Gastrocnemius medialis (tissue), 4 donors: ENCODE results near the gene BAIAP2L2.

Experiments
- POLR2A ChIP-seq, 2 donors: fragments of 450-650 bp; IDR thresholded peaks; one replicate each; pipeline ENCODE4 v1.6.1; 2017; ENCODE audit warnings: antibody characterized with exemption in 2 of 2, mild to moderate bottlenecking in 2 of 2, moderate library complexity in 2 of 2
- TF ChIP-seq, protein P1 (sequence below), 5 experiments: fragments of 450-650 bp in 3 of 5; fragments of 200-600 bp in 2 of 5; sonication (generic) in 2 of 5; IDR thresholded peaks in 4 of 5; conservative IDR thresholded peaks in 1 of 5; 1 replicate in 4 of 5; 2 replicates in 1 of 5; pipeline ENCODE4 v1.5.1; 2016 to 2019; ENCODE audit warnings: antibody characterized with exemption in 5 of 5, mild to moderate bottlenecking in 3 of 5, moderate library complexity in 3 of 5

DNA sequence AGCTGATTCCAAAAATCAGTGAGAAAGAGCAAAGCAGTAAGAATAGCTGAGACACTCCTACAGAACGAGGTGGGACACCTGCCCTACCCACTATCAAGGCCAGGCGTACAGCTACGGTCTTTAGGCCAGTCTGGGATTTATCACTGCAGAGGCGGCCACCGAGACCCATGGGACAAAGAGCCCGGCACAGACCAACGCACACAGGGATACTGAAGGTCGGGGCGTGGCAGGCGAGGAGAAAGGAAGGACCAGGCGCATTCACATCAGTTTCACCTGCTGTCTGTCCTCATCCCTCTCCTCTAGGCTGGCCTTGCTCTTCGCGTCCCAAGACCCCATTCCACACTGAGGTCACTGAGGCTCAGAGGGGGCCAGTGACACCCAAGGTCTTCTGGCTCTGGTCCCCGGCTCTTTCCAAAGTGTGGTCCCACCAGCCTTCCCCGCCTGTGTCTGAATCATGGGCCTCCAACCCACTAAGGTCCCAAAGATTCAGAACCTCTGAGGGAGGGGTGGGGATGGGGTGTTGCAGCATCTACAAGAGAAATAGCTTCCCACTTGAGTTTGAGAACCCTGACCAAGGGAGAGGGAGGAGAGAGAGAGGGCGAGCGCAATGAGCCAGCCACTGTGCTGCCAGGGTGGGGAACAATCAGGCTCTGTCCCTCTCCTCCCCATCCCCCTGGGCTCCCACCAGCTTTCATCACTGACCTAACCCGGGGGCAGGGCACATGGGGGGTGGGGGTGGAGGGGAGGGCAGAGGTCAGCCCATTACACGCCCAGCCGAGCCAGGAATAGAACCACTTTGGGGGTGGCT lies 60.5 kb downstream of the BAIAP2L2 start:
- TF ChIP-seq, protein P1, sequence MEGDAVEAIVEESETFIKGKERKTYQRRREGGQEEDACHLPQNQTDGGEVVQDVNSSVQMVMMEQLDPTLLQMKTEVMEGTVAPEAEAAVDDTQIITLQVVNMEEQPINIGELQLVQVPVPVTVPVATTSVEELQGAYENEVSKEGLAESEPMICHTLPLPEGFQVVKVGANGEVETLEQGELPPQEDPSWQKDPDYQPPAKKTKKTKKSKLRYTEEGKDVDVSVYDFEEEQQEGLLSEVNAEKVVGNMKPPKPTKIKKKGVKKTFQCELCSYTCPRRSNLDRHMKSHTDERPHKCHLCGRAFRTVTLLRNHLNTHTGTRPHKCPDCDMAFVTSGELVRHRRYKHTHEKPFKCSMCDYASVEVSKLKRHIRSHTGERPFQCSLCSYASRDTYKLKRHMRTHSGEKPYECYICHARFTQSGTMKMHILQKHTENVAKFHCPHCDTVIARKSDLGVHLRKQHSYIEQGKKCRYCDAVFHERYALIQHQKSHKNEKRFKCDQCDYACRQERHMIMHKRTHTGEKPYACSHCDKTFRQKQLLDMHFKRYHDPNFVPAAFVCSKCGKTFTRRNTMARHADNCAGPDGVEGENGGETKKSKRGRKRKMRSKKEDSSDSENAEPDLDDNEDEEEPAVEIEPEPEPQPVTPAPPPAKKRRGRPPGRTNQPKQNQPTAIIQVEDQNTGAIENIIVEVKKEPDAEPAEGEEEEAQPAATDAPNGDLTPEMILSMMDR (IDR thresholded peaks at IDR 0.05 in 4 of 5, conservative IDR thresholded peaks at IDR 0.05 in 1 of 5): no peak
- no peak for TF ChIP-seq POLR2A (IDR thresholded peaks at IDR 0.05)
